NCI-H2227 (cell line): ENCODE data around the gene TNS3.

Source experiments
- DNase-seq: peaks from one replicate; lab custom pipeline; 2025; ENCODE audit not compliant: unreplicated experiment; lab: John Stamatoyannopoulos, UW

TNS3 gene

DNA sequence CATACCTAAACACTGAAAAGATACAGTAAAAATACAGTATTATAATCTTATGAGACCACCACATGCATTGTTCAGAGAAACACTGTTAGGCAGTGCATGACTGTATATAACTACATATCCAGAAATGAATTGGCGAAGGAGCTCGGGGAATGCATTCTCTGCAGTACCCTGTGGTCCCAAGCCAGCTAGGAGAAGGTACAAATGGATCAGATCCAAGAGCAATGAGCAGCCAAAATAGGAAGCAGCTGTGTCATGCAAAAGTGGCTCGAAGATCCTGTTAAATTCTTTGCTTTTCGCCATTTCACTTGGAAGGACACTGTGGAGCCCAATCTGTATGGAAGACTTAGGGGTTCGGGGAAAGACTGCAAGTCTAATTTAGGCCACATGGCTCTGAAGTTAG, 334.8 kb downstream of the TNS3 start:
- no peak for DNase-seq

GRCh38 chr7:47244692-47245091, 337.2 kb downstream of the TNS3 start:
- DNase-seq = no peak

GRCh38 chr7:47241112-47242065, 340.5 kb downstream of the TNS3 start:
- no peak for DNase-seq

GRCh38 chr7:47239931-47240421, 341.9 kb downstream of the TNS3 start:
- DNase-seq = no peak

GRCh38 chr7:47239034-47239433, 342.9 kb downstream of the TNS3 start:
- DNase-seq = no peak

DNA sequence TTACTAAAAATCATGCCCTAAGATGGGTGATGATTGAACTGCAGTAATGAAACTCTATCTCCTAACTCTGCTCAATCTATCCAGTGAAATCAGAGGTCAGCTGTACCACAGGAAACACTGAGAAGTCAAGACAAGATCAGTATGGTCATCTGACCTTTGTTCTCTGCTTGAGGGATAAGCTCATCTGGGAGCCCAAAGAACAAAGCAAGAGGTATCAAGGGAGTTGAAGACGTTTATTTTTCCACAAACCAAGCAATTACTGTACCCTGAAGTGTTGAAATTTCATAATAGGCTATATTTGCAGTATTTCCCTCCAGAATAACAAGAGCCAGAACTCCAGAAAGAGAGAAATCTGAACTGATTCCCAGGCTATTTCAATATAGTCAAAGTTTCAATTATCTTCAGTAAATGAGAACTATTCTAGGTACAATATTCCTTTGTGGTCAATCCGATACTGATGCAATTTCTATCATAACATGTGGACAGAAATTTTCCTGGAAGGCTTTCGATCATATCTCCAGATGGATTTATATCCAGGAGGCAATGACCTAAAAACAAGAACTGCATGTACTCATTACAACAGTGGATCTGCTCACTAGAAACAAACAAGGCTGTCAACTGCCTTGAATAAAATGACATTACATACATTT, 345.3 kb downstream of the TNS3 start:
- no peak for DNase-seq

GRCh38 chr7:47233996-47234395, 347.9 kb downstream of the TNS3 start:
- no peak for DNase-seq

GRCh38 chr7:47232751-47233412, 349.0 kb downstream of the TNS3 start:
- DNase-seq = no peak

DNA sequence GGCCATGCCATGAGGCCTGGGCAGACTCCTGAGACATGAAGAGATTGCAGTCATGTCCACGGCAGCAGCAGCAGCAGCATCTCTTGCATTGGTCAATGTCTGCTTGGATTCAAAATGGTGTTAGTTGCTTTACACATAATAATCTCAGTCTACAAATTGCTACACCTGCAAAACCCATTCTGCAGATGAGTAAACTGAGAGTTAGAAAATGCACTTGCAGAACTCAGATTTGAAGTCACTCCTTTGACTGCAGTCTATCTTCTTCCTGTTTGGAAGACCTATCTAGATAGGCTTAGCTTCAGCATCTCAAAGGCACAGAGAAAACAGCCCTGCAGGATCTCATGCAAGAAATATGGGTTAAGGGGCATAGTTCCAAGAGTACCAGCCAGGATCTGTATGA, 350.3 kb downstream of the TNS3 start:
- DNase-seq = no peak

- DNase-seq = no peak
Measured at GRCh38 chr7:47231032-47231431, 350.9 kb downstream of the TNS3 start.

- DNase-seq = no peak
Measured at GRCh38 chr7:47228386-47229014, 353.4 kb downstream of the TNS3 start.

GRCh38 chr7:47227762-47228177, 354.1 kb downstream of the TNS3 start:
- DNase-seq = no peak

GRCh38 chr7:47226696-47227095, 355.2 kb downstream of the TNS3 start:
- no peak for DNase-seq

GRCh38 chr7:47225387-47226131, 356.4 kb downstream of the TNS3 start:
- no peak for DNase-seq
